ENCODE data around the gene DCC.

DCC gene, protein sequence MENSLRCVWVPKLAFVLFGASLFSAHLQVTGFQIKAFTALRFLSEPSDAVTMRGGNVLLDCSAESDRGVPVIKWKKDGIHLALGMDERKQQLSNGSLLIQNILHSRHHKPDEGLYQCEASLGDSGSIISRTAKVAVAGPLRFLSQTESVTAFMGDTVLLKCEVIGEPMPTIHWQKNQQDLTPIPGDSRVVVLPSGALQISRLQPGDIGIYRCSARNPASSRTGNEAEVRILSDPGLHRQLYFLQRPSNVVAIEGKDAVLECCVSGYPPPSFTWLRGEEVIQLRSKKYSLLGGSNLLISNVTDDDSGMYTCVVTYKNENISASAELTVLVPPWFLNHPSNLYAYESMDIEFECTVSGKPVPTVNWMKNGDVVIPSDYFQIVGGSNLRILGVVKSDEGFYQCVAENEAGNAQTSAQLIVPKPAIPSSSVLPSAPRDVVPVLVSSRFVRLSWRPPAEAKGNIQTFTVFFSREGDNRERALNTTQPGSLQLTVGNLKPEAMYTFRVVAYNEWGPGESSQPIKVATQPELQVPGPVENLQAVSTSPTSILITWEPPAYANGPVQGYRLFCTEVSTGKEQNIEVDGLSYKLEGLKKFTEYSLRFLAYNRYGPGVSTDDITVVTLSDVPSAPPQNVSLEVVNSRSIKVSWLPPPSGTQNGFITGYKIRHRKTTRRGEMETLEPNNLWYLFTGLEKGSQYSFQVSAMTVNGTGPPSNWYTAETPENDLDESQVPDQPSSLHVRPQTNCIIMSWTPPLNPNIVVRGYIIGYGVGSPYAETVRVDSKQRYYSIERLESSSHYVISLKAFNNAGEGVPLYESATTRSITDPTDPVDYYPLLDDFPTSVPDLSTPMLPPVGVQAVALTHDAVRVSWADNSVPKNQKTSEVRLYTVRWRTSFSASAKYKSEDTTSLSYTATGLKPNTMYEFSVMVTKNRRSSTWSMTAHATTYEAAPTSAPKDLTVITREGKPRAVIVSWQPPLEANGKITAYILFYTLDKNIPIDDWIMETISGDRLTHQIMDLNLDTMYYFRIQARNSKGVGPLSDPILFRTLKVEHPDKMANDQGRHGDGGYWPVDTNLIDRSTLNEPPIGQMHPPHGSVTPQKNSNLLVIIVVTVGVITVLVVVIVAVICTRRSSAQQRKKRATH (N-terminal part only)

GRCh38 chr18:52339891-52340371 lies at the start of gene DCC:
DCC (plus strand) TSS chr18:52340197; CDS start chr18:52340788, 591 bp downstream.
- Mint-ChIP-seq H3K4me3 (no peak within 1 kb of the TSS), H3K4me1 (peaks cover 2% of the 10 kb centered on the region), H3K9me3 (peaks cover 4% of the 10 kb centered on the region), H3K36me3 (no peaks in the 10 kb centered on the region), H3K27me3 (peaks cover 21% of the 10 kb centered on the region), H3K27ac (no peak within 1 kb of the TSS)
- ATAC-seq (ENCODE audit: low read depth) (no peak), DNase-seq (ENCODE audit: low spot score in 2 of 2) (no peak)

DNA sequence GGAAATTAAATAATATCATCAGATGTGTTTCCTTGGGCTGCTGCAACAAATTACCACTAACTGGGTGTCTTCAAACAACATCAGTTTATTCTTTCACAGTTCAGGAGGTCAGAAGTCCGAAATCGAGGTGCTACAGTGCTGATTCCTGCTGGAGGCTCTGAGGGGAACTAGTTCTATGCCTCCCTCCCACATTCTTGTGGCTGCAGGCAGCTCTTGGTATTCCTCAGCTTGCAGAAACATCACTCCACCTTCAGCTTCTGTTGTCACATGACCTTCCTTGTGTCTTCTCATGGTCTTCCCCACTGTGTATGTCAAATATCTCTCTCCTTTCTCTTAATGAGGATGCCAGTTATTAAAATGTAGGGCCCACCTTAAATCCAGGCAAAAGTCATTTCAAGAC lies 29.3 kb upstream of the DCC start:
- DNase-seq (ENCODE audit: low spot score in 2 of 2) (no peak), ATAC-seq (ENCODE audit: low read depth) (no peak)
- H3K4me1 Mint-ChIP-seq, result no peaks in the 10 kb centered on the region
- H3K4me3 Mint-ChIP-seq, result no peak overlapping the region
- no peaks in the 10 kb centered on the region for H3K27me3 Mint-ChIP-seq
- H3K9me3 Mint-ChIP-seq, result peaks cover 3% of the 10 kb centered on the region
- no peaks in the 10 kb centered on the region for H3K36me3 Mint-ChIP-seq
- no peak overlapping the region for H3K27ac Mint-ChIP-seq

- Mint-ChIP-seq H3K4me3 (no peak overlapping the region), H3K4me1 (no peaks in the 10 kb centered on the region), H3K36me3 (no peaks in the 10 kb centered on the region), H3K27me3 (no peaks in the 10 kb centered on the region), H3K27ac (no peak overlapping the region), H3K9me3 (peaks cover 2% of the 10 kb centered on the region)
- ATAC-seq (ENCODE audit: low read depth) (no peak), DNase-seq (ENCODE audit: low spot score in 2 of 2) (no peak)
Measured at GRCh38 chr18:52311331-52311730, 28.7 kb upstream of the DCC start.

DNA sequence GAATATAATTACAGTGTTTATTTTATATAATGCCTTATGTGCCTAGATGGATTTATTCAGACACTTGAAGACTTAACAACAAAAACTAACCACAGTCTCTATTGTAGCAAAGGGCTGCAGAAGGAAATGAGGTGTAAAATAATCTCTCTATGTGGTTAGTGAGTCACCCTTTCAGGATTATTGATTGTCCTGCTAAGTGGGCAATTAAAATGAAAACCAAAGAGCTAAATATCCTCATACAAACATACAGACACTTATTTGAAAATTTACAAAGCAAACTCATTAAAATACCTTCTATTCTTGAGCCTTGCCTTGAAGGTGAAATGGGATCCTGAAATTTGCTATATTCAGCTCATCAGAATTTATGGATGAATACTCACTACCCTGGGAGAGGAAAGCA lies 27.7 kb upstream of the DCC start:
- Mint-ChIP-seq H3K9me3 (peaks cover 2% of the 10 kb centered on the region), H3K4me3 (no peak overlapping the region), H3K36me3 (no peaks in the 10 kb centered on the region), H3K4me1 (no peaks in the 10 kb centered on the region), H3K27ac (no peak overlapping the region), H3K27me3 (no peaks in the 10 kb centered on the region)
- DNase-seq (ENCODE audit: low spot score in 2 of 2) (no peak), ATAC-seq (ENCODE audit: low read depth) (no peak)

DNA sequence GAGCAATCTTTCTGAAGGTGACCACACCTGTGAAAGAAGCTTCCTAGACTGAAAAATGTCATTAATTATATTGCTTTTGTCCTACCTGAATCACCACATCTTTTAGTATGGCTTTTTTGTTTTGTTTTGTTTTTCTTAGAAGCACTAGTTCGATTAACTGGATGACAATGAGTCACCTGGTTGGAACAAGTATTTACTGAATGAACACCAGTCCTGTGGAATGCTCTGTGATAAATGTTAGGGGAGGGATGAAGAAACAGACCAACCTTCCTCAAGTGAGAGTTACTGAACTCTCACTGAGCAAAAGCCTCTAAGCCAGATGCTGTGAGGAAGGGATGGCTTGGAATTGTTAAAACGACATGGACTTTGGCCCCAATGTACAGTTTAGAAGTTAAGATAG lies 26.8 kb upstream of the DCC start:
- Mint-ChIP-seq H3K27me3 (no peaks in the 10 kb centered on the region), H3K4me1 (no peaks in the 10 kb centered on the region), H3K27ac (no peak overlapping the region), H3K36me3 (no peaks in the 10 kb centered on the region), H3K9me3 (peaks cover 2% of the 10 kb centered on the region), H3K4me3 (no peak overlapping the region)
- no peak for ATAC-seq (ENCODE audit: low read depth)
- DNase-seq (ENCODE audit: low spot score in 2 of 2), result no peak

DNA sequence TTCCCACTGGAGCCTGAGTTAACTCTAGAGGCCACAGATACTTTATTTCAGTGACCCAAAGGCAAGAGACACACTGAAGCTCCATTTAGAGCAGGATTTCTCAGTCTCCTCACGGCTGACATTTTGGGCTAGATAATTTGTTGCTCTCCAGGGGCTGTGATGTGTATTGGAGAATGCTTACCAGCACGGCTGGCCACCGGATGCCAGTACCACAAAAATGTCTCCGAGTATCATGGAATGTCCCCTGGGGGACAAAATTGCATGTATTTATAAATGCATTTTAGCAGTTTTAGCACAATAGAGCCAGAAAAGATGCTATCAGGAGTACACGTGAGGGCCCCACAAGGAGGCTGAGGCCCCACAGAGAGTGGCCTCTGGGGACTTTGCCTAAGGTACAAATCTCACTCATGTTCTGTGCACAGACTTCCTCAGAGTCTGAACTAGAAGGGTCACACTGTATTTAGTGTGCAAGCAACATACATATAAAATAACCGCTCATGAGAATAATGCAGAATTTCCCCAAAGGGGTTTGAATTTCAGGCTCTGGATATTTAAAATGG lies 20.5 kb upstream of the DCC start:
- peaks cover 2% of the 10 kb centered on the region for H3K27me3 Mint-ChIP-seq

GRCh38 chr18:52322307-52322706 lies 17.7 kb upstream of the DCC start:
- H3K27ac Mint-ChIP-seq, result no peak overlapping the region
- ATAC-seq (ENCODE audit: low read depth) (no peak), DNase-seq (ENCODE audit: low spot score in 2 of 2) (no peak)
- no peaks in the 10 kb centered on the region for H3K9me3 Mint-ChIP-seq
- H3K4me3 Mint-ChIP-seq, result no peak overlapping the region
- H3K36me3 Mint-ChIP-seq, result no peaks in the 10 kb centered on the region
- no peaks in the 10 kb centered on the region for H3K4me1 Mint-ChIP-seq
- H3K27me3 Mint-ChIP-seq, result peaks cover 2% of the 10 kb centered on the region

More for the DNA sequence above, 20.5 kb upstream of the DCC start:
- DNase-seq (ENCODE audit: low spot score in 2 of 2) (no peak), ATAC-seq (ENCODE audit: low read depth) (no peak)
- H3K4me1 Mint-ChIP-seq, result no peaks in the 10 kb centered on the region
- H3K9me3 Mint-ChIP-seq, result peaks cover 2% of the 10 kb centered on the region
- no peaks in the 10 kb centered on the region for H3K36me3 Mint-ChIP-seq
- no peak overlapping the region for H3K4me3 Mint-ChIP-seq
- no peak overlapping the region for H3K27ac Mint-ChIP-seq

DNA sequence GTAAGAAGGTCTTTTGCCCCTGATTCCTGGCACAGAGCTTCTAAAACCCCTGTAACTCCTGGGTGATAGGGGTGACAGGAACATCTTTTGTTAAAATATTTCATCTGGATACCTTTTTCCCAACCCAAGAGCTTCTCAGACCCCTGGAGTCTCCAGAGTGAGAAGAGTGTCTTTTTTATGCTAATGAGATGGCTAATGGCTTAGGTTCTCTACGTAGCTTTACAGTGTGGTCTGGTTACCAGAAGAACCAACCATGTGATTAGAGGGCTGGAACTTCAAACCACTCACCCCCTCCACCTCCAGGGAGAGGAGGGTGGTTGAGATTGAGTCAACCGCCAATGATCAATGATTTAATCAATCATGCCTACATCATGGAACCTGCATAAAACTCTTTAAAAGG lies 16.2 kb upstream of the DCC start:
- DNase-seq (ENCODE audit: low spot score in 2 of 2) (no peak), ATAC-seq (ENCODE audit: low read depth) (no peak)
- Mint-ChIP-seq H3K9me3 (no peaks in the 10 kb centered on the region), H3K36me3 (no peaks in the 10 kb centered on the region), H3K4me3 (no peak overlapping the region), H3K4me1 (no peaks in the 10 kb centered on the region), H3K27me3 (peaks cover 2% of the 10 kb centered on the region), H3K27ac (no peak overlapping the region)

DNA sequence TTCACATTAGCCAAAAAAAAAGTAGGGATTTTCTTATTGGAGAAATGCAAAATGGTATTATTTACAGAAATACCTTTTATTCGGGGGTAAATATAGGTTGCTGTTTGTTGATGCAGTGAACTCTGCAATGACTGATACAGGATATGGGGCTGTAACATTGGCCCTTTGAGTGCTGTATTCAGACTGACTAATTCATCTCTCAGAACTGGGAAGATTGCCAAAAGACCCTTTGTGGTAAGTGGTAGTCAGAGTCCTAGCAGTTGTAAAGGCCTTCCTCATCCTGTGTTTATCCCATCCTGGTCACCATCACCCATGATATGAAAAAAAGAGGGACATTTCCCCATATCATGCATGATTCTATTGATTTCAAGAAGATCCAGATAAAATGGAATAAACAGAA lies 14.0 kb upstream of the DCC start:
- Mint-ChIP-seq H3K9me3 (no peaks in the 10 kb centered on the region), H3K4me3 (no peak overlapping the region), H3K4me1 (no peaks in the 10 kb centered on the region), H3K27me3 (peaks cover 2% of the 10 kb centered on the region), H3K27ac (no peak overlapping the region), H3K36me3 (no peaks in the 10 kb centered on the region)
- no peak for ATAC-seq (ENCODE audit: low read depth)
- DNase-seq (ENCODE audit: low spot score in 2 of 2), result no peak

GRCh38 chr18:52333860-52334259 lies 6.1 kb upstream of the DCC start:
- H3K4me3 Mint-ChIP-seq, result no peak overlapping the region
- ATAC-seq (ENCODE audit: low read depth), result no peak
- no peaks in the 10 kb centered on the region for H3K4me1 Mint-ChIP-seq
- H3K9me3 Mint-ChIP-seq, result peaks cover 6% of the 10 kb centered on the region
- no peaks in the 10 kb centered on the region for H3K36me3 Mint-ChIP-seq
- H3K27ac Mint-ChIP-seq, result no peak overlapping the region
- peaks cover 8% of the 10 kb centered on the region for H3K27me3 Mint-ChIP-seq
- no peak for DNase-seq (ENCODE audit: low spot score in 2 of 2)

GRCh38 chr18:52334307-52334706 lies 5.7 kb upstream of the DCC start:
- Mint-ChIP-seq H3K27me3 (peaks cover 11% of the 10 kb centered on the region), H3K4me1 (no peaks in the 10 kb centered on the region), H3K27ac (no peak overlapping the region), H3K4me3 (no peak overlapping the region), H3K9me3 (peaks cover 6% of the 10 kb centered on the region), H3K36me3 (no peaks in the 10 kb centered on the region)
- DNase-seq (ENCODE audit: low spot score in 2 of 2) (no peak), ATAC-seq (ENCODE audit: low read depth) (no peak)

DNA sequence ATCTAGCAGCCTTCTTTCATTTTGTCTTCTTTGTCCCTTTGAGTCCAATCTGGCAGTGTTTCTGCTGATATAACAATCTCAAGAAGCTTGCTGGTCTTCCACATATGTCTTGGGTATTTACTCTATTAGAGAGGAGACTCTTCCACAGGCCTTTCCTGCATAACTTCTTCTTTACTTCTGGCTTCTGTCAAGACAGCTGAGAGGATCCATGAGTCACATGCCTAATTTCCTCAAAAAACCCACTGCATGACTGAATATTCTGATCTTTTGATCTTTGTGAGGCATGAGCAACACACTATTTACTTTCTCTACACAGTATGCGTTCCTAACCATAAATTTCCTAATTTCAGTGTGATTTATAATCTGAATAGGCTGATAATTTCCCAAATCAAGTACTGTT lies 5.1 kb upstream of the DCC start:
- DNase-seq (ENCODE audit: low spot score in 2 of 2), result no peak
- no peak overlapping the region for H3K27ac Mint-ChIP-seq

GRCh38 chr18:52337276-52337675 lies 2.7 kb upstream of the DCC start:
- H3K4me3 Mint-ChIP-seq, result no peak overlapping the region
- ATAC-seq (ENCODE audit: low read depth), result no peak
- H3K9me3 Mint-ChIP-seq, result peaks cover 6% of the 10 kb centered on the region
- no peaks in the 10 kb centered on the region for H3K36me3 Mint-ChIP-seq
- no peak for DNase-seq (ENCODE audit: low spot score in 2 of 2)
- H3K27ac Mint-ChIP-seq, result no peak overlapping the region
- peaks cover 22% of the 10 kb centered on the region for H3K27me3 Mint-ChIP-seq
- peaks cover 2% of the 10 kb centered on the region for H3K4me1 Mint-ChIP-seq

More for the DNA sequence above, 5.1 kb upstream of the DCC start:
- H3K4me1 Mint-ChIP-seq, result no peaks in the 10 kb centered on the region
- no peaks in the 10 kb centered on the region for H3K36me3 Mint-ChIP-seq
- H3K4me3 Mint-ChIP-seq, result no peak overlapping the region
- ATAC-seq (ENCODE audit: low read depth), result no peak
- peaks cover 11% of the 10 kb centered on the region for H3K27me3 Mint-ChIP-seq
- H3K9me3 Mint-ChIP-seq, result peaks cover 6% of the 10 kb centered on the region
